RCC 7860 (cell line): ENCODE measurements around the gene POLR2F.
"Not testable (repeated sequence)": the region's sequence is repeated elsewhere in the genome, so short reads cannot be mapped to it uniquely, and the experiment has no call there.

Source experiments
- DNase-seq: peaks from one replicate; pipeline ENCODE4 v3.0.0-alpha.2; 2015; ENCODE audit warnings: low spot score
- FAIRE-seq: peaks from 2 replicates; lab custom pipeline; 2012; peaks lifted over from hg19 to GRCh38; lab: Jason Lieb, UNC

Gene POLR2F

DNA sequence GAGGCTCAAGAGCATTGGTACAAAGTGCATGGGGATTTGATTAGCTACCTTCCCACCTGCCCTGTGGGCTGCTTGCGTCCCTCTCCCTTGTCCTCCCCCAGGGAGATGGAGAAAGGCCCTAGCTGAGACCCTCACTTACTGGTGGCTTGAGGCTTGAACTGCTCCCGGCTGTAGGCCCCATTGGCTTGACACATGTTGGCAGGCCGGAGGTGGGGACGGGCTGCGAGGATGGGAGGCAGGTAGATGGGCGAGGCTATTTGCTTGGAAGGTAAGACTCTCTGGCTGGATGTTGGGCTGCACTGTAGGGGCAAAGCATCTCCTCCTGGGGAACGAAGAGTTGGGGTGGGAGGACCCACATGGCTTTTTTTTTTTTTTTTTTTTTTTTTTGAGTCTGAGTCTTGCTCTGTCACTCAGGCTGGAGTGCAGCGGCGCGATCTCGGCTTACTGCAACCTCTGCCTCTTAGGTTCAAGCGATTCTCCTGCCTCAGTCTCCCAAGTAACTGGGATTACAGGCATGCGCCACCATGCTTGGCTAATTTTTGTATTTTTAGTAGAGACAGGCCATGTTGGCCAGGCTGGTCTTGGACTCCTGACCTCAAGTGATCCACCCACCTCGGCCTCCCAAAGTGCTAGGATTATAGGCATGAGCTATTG, 6.2 kb upstream of the POLR2F start:
- not testable (repeated sequence) for DNase-seq, FAIRE-seq

- DNase-seq, result no peak
- FAIRE-seq, result no peak
These were observed 2.2 kb upstream of the POLR2F start for GRCh38 chr22:37951305-37951704.

GRCh38 chr22:37952629-37953028, 870 bp upstream of the POLR2F start:
- DNase-seq, FAIRE-seq: not testable (repeated sequence)

- DNase-seq (no peak), FAIRE-seq (no peak)
These were observed 450 bp upstream of the POLR2F start for GRCh38 chr22:37953062-37953436.

- no peak for DNase-seq
- no peak for FAIRE-seq
These were observed 1.2 kb downstream of the POLR2F start for GRCh38 chr22:37954686-37955085.

GRCh38 chr22:37955825-37956397, 2.4 kb downstream of the POLR2F start:
- not testable (repeated sequence) for DNase-seq, FAIRE-seq

GRCh38 chr22:37957232-37957631, 3.7 kb downstream of the POLR2F start:
- FAIRE-seq, result no peak
- DNase-seq, result no peak

DNA sequence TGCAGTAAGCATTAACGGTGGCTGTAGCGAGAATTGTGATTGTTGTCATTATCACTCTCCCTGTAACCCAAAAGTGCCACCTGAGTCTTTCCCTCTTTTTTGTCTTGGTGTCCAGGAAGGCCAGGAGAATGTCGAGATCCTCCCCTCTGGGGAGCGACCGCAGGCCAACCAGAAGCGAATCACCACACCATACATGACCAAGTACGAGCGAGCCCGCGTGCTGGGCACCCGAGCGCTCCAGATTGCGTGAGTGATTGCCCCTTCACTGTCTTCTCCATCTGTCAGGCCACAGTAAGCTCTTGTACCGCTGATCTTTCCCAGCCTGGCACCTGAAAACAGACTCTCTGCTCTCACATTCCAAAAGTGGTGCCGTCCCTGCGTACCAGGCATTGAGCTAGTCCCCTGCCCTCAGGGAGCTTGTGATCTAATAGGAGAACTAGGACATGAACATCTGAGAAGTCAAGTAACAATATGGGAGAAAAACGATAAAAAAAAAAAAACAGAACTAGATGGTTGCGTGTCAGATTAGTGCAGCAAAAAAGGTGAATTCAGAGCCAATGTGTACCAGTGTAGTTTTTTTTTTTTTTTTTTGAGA, 5.8 kb downstream of the POLR2F start:
- FAIRE-seq, result no peak
- DNase-seq, result no peak

GRCh38 chr22:37961062-37961461, 7.6 kb downstream of the POLR2F start:
- FAIRE-seq (no peak), DNase-seq (no peak)

- DNase-seq, result no peak
- no peak for FAIRE-seq
These were observed 12.6 kb downstream of the POLR2F start for GRCh38 chr22:37965940-37966664.

DNA sequence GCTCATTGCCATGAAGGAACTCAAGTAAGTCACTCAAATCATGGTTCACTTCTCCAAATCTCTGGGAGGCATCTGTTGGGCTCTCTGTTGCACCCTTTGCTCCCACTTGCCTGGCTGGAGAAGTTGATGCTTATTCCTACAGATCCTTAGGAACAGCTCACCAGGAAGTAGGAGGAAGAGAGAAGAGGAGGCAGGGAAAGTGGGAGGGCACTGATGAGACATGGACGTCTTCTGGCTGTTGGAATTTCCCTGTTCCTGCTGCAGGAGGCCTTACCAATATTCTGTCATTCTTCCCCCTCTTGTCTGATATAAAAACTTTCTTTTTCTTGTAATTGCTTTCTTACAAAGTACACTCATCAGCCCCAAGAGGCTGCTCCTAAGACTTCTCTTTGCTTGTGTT, 13.6 kb downstream of the POLR2F start:
- DNase-seq, result no peak
- FAIRE-seq, result no peak

DNA sequence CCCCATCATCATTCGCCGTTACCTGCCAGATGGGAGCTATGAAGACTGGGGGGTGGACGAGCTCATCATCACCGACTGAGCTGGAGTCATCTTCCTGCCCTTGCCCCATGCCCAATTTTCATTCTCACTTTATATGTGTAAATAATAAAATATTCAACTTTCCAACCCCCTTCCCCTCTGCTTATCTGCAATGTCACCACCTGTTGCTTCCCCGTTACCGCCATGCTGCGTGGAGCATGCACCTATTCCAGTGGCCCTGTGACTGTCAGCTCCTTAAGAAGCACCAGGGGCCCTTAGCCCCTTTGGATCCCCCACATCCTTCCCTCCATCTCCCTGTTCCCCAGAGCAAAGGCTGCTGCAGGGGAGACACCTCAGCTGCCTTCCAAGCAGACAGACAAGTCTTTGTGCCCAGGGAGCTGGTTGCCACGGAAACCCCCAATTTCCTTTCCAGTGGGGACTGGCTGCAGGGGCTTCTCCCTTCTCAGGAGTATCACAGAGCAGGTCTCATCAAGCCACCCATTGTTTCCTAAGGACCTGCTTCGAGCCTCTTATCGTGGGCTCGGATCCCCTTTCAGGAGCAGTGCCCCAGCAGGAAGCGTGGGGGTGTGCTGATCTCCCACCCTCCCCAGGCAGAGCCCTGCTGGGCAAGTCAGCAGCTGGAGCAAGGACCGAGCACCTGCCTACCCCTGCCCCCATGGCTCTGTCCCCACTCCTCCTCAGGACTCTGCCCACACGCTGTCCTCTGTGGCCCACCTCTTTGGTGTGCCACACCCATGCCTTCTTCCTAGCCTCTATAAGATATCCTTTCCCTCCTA, 14.3 kb downstream of the POLR2F start:
- no peak for DNase-seq
- FAIRE-seq, result no peak

GRCh38 chr22:37968452-37969251, 15.2 kb downstream of the POLR2F start:
- FAIRE-seq, result no peak

GRCh38 chr22:37970864-37971263, 17.4 kb downstream of the POLR2F start:
- DNase-seq (no peak), FAIRE-seq (no peak)

More at GRCh38 chr22:37968452-37969251, 15.2 kb downstream of the POLR2F start:
- no peak for DNase-seq

DNA sequence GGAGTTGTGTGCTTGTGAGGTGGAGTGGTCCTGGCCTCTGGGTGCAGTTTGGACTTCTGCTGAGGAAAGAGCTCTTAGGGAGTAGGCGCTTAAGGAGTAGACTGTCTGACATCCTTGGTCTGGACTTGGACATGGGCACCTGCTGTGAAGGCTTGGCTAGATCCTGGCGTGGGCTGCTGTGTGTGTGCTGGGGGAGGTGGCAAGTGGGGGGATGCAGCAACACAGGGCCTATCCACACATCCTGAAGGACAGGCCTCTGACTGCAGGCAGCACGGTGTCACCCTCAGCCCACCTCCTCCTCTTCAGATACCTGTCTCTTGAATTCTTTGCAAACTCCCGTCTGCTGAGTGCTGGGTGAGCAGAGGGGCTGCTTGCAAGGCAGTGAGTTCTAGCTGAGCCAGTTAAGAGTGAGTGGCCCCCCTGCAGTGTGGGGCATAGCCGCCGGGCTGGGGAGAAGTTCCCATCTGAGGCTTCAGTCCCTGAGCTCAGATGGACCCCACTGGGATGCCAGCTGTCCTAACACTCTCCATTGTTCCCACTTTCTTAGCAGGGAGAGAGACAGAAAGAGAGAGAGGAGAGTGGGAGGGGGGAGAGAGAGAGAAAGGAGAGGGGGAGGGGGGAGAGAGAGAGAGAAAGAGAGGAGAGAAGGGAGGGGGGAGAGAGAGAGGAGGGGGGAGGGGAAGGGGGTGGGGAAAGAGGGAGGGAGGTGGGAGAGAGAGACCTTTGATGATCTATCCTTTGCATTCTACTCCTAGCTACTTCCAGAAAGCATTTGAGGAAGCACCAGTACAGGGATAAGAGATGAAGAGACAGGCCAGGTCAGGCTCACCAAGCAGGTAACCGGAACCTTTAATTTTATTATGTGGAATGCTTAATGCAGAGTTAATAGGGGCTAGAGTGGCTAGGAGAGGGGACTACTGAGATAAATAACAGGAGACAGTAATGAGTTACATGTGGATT, 18.3 kb downstream of the POLR2F start:
- no peak for DNase-seq
- FAIRE-seq, result no peak

GRCh38 chr22:37972527-37972926, 19.0 kb downstream of the POLR2F start:
- FAIRE-seq, result no peak
- DNase-seq, result no peak

DNA sequence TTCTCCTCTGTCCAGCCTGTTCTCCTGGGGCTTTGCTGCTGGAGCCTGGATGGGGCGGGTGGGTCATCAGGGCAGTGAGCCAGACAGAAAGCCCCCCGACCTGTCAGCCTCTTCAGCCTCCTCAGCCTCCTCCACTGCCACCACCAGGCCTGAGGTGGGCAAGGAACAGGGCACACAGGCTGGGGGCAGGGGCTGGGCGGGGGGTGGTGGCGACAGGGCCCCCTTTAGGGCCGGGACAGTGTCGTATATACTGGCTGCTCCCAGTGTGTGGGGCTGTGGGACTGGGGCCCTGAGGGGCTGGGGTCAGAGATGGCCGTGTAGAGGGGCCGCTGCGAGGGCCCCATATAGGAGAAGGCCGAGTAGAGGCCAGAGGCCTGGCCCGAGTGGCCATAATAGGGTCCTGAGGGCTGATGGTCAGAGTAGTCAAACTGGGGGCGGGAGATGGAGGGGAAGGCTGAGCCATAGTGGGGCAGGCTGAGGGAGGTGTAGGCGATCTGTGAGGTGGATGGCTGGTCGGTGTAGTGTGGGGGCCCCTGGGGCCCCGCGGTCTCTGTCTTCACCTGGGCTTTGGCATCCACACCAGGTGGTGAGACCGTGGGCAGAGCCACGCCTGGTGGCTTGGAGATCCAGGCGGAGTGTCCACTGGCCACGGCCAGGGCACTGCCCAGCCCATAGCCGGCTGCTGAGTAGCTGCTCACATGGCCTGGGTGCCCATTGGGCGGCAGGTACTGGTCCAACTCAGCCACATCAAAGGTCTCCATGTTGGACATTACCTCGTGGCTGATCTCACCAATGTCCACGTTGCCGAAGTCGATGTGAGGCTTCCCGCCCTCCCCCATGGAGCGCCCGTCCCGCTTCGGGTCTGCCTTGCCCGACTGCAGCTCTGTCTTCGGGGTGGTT, 20.0 kb downstream of the POLR2F start:
- DNase-seq, result no peak
- FAIRE-seq, result no peak

DNA sequence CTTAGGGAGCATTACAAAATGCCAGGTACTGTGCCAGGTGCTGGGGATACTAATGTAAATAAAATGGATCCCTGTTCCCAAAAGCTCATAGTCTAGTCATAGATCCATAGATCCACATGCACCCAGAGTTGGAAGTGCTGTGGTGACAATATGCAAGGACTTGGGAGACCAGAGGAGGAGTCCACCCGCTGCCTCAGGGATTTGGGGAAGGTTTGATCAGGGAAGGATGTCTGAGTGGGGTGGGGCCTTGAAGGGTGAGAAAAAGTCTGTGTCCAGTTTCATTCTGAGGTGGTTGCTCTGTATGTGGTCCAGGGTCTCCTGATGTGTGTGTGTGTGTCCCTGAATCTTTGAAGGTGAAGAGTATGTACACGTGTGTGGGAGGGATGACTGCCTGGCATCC, 21.7 kb downstream of the POLR2F start:
- FAIRE-seq (no peak), DNase-seq (no peak)
